ENCODE data around the gene PRKCZ.

The PRKCZ gene

GRCh38 chr1:2095394-2095793 is 45.2 kb downstream of the PRKCZ start:
- Histone ChIP-seq H3K27ac (ENCODE audit: low read length) (no peak overlapping the region), H3K36me3 (ENCODE audit: control insufficient read depth, insufficient read depth, low read length) (no peaks in the 10 kb centered on the region; the same call in 1 of the 2 replicates), H3K9me3 (ENCODE audit: control insufficient read depth, insufficient read depth, low read length) (no peaks in the 10 kb centered on the region), H3K4me1 (ENCODE audit: control insufficient read depth, insufficient read depth, low read length) (peaks cover 4% of the 10 kb centered on the region; the same call in 1 of the 2 replicates), H3K4me3 (ENCODE audit: low read length) (no peak overlapping the region), H3K27me3 (ENCODE audit: control insufficient read depth, insufficient read depth, low read length) (no peaks in the 10 kb centered on the region)
- no CpG with 5 or more reads among the region's 17 CpGs for WGBS (ENCODE audit: insufficient coverage, insufficient read length)
- DNase-seq (ENCODE audit: low read depth, low spot score), result no peak

- Histone ChIP-seq H3K27me3 (ENCODE audit: control insufficient read depth, insufficient read depth, low read length) (no peaks in the 10 kb centered on the region), H3K27ac (ENCODE audit: low read length) (no peak overlapping the region), H3K4me3 (ENCODE audit: low read length) (no peak overlapping the region), H3K9me3 (ENCODE audit: control insufficient read depth, insufficient read depth, low read length) (no peaks in the 10 kb centered on the region), H3K36me3 (ENCODE audit: control insufficient read depth, insufficient read depth, low read length) (no peaks in the 10 kb centered on the region; the same call in 1 of the 2 replicates), H3K4me1 (ENCODE audit: control insufficient read depth, insufficient read depth, low read length) (peaks cover 4% of the 10 kb centered on the region; the same call in 1 of the 2 replicates)
- WGBS (ENCODE audit: insufficient coverage, insufficient read length), result no CpG with 5 or more reads among the region's 34 CpGs
- no peak for DNase-seq (ENCODE audit: low read depth, low spot score)
These were observed 45.9 kb downstream of the PRKCZ start for GRCh38 chr1:2095981-2096736.

- Histone ChIP-seq H3K27me3 (ENCODE audit: control insufficient read depth, insufficient read depth, low read length) (no peaks in the 10 kb centered on the region), H3K4me1 (ENCODE audit: control insufficient read depth, insufficient read depth, low read length) (no peaks in the 10 kb centered on the region; the same call in 1 of the 2 replicates), H3K36me3 (ENCODE audit: control insufficient read depth, insufficient read depth, low read length) (no peaks in the 10 kb centered on the region; the same call in 1 of the 2 replicates), H3K9me3 (ENCODE audit: control insufficient read depth, insufficient read depth, low read length) (no peaks in the 10 kb centered on the region), H3K4me3 (ENCODE audit: low read length) (no peak overlapping the region), H3K27ac (ENCODE audit: low read length) (no peak overlapping the region)
- DNase-seq (ENCODE audit: low read depth, low spot score), result no peak
- no CpG with 5 or more reads among the region's 26 CpGs for WGBS (ENCODE audit: insufficient coverage, insufficient read length)
These were observed 47.4 kb downstream of the PRKCZ start for GRCh38 chr1:2097386-2098300.

GRCh38 chr1:2098301-2098698 is 48.1 kb downstream of the PRKCZ start:
- WGBS (ENCODE audit: insufficient coverage, insufficient read length), result no CpG with 5 or more reads among the region's 11 CpGs
- Histone ChIP-seq H3K9me3 (ENCODE audit: control insufficient read depth, insufficient read depth, low read length) (no peaks in the 10 kb centered on the region), H3K27me3 (ENCODE audit: control insufficient read depth, insufficient read depth, low read length) (no peaks in the 10 kb centered on the region), H3K27ac (ENCODE audit: low read length) (no peak overlapping the region), H3K4me1 (ENCODE audit: control insufficient read depth, insufficient read depth, low read length) (no peaks in the 10 kb centered on the region; the same call in 1 of the 2 replicates), H3K4me3 (ENCODE audit: low read length) (no peak overlapping the region), H3K36me3 (ENCODE audit: control insufficient read depth, insufficient read depth, low read length) (no peaks in the 10 kb centered on the region; the same call in 1 of the 2 replicates)
- DNase-seq (ENCODE audit: low read depth, low spot score), result no peak

- no CpG with 5 or more reads among the region's 35 CpGs for WGBS (ENCODE audit: insufficient coverage, insufficient read length)
- no peaks in the 10 kb centered on the region for H3K27me3 ChIP-seq (ENCODE audit: control insufficient read depth, insufficient read depth, low read length)
- H3K4me1 ChIP-seq (ENCODE audit: control insufficient read depth, insufficient read depth, low read length), result no peaks in the 10 kb centered on the region; the same call in 1 of the 2 replicates
- H3K4me3 ChIP-seq (ENCODE audit: low read length), result no peak overlapping the region
- no peak for DNase-seq (ENCODE audit: low read depth, low spot score)
- no peak overlapping the region for H3K27ac ChIP-seq (ENCODE audit: low read length)
- H3K36me3 ChIP-seq (ENCODE audit: control insufficient read depth, insufficient read depth, low read length), result no peaks in the 10 kb centered on the region; the same call in 1 of the 2 replicates
- no peaks in the 10 kb centered on the region for H3K9me3 ChIP-seq (ENCODE audit: control insufficient read depth, insufficient read depth, low read length)
These were observed 48.9 kb downstream of the PRKCZ start for GRCh38 chr1:2098839-2099785.

- Histone ChIP-seq H3K27me3 (ENCODE audit: control insufficient read depth, insufficient read depth, low read length) (no peaks in the 10 kb centered on the region), H3K4me3 (ENCODE audit: low read length) (no peak overlapping the region), H3K36me3 (ENCODE audit: control insufficient read depth, insufficient read depth, low read length) (no peaks in the 10 kb centered on the region; the same call in 1 of the 2 replicates), H3K27ac (ENCODE audit: low read length) (no peak overlapping the region), H3K4me1 (ENCODE audit: control insufficient read depth, insufficient read depth, low read length) (no peaks in the 10 kb centered on the region; the same call in 1 of the 2 replicates), H3K9me3 (ENCODE audit: control insufficient read depth, insufficient read depth, low read length) (no peaks in the 10 kb centered on the region)
- no peak for DNase-seq (ENCODE audit: low read depth, low spot score)
- no CpG with 5 or more reads among the region's 22 CpGs for WGBS (ENCODE audit: insufficient coverage, insufficient read length)
These were observed 49.9 kb downstream of the PRKCZ start for GRCh38 chr1:2099886-2100779.

GRCh38 chr1:2100780-2101108 is 50.5 kb downstream of the PRKCZ start:
- no peak overlapping the region for H3K27ac ChIP-seq (ENCODE audit: low read length)
- no peak for DNase-seq (ENCODE audit: low read depth, low spot score)
- no peaks in the 10 kb centered on the region; the same call in 1 of the 2 replicates for H3K4me1 ChIP-seq (ENCODE audit: control insufficient read depth, insufficient read depth, low read length)
- no peaks in the 10 kb centered on the region for H3K9me3 ChIP-seq (ENCODE audit: control insufficient read depth, insufficient read depth, low read length)
- no peaks in the 10 kb centered on the region; the same call in 1 of the 2 replicates for H3K36me3 ChIP-seq (ENCODE audit: control insufficient read depth, insufficient read depth, low read length)
- H3K27me3 ChIP-seq (ENCODE audit: control insufficient read depth, insufficient read depth, low read length), result no peaks in the 10 kb centered on the region
- H3K4me3 ChIP-seq (ENCODE audit: low read length), result no peak overlapping the region
- no CpG with 5 or more reads among the region's 4 CpGs for WGBS (ENCODE audit: insufficient coverage, insufficient read length)

GRCh38 chr1:2101531-2101930 is 51.3 kb downstream of the PRKCZ start:
- no peaks in the 10 kb centered on the region for H3K9me3 ChIP-seq (ENCODE audit: control insufficient read depth, insufficient read depth, low read length)
- no peak overlapping the region for H3K27ac ChIP-seq (ENCODE audit: low read length)
- H3K27me3 ChIP-seq (ENCODE audit: control insufficient read depth, insufficient read depth, low read length), result no peaks in the 10 kb centered on the region
- no peak overlapping the region for H3K4me3 ChIP-seq (ENCODE audit: low read length)
- H3K4me1 ChIP-seq (ENCODE audit: control insufficient read depth, insufficient read depth, low read length), result no peaks in the 10 kb centered on the region
- no peak for DNase-seq (ENCODE audit: low read depth, low spot score)
- WGBS (ENCODE audit: insufficient coverage, insufficient read length), result no CpG with 5 or more reads among the region's 16 CpGs
- H3K36me3 ChIP-seq (ENCODE audit: control insufficient read depth, insufficient read depth, low read length), result no peaks in the 10 kb centered on the region; the same call in 1 of the 2 replicates

GRCh38 chr1:2101946-2102345 is 51.7 kb downstream of the PRKCZ start:
- H3K4me1 ChIP-seq (ENCODE audit: control insufficient read depth, insufficient read depth, low read length), result no peaks in the 10 kb centered on the region
- WGBS (ENCODE audit: insufficient coverage, insufficient read length), result no CpG with 5 or more reads among the region's 8 CpGs
- H3K9me3 ChIP-seq (ENCODE audit: control insufficient read depth, insufficient read depth, low read length), result no peaks in the 10 kb centered on the region
- H3K27ac ChIP-seq (ENCODE audit: low read length), result no peak overlapping the region
- H3K27me3 ChIP-seq (ENCODE audit: control insufficient read depth, insufficient read depth, low read length), result no peaks in the 10 kb centered on the region
- no peak overlapping the region for H3K4me3 ChIP-seq (ENCODE audit: low read length)
- H3K36me3 ChIP-seq (ENCODE audit: control insufficient read depth, insufficient read depth, low read length), result peaks cover under 1% of the 10 kb centered on the region; the same call in 1 of the 2 replicates
- DNase-seq (ENCODE audit: low read depth, low spot score), result no peak
